Measurements from ENCODE around the gene ZBTB17. TPM values are rescaled to one million over a fixed set of nuclear protein-coding genes. Genes with fewer than 3 reads are reported as not detected.
"Not testable (repeated sequence)": the region's sequence is repeated elsewhere in the genome, so short reads cannot be mapped to it uniquely, and the experiment has no call there.

ZBTB17 gene
- total RNA-seq, 1 experiment from 2014 or later: 46.3 TPM

- Mint-ChIP-seq H3K36me3 (ENCODE audit: insufficient read depth, unreplicated experiment) (peaks cover 22% of the 10 kb centered on the region), H3K27ac (ENCODE audit: low read depth, unreplicated experiment) (no peak overlapping the region), H3K27me3 (ENCODE audit: insufficient read depth, unreplicated experiment) (no peaks in the 10 kb centered on the region), H3K9me3 (ENCODE audit: unreplicated experiment) (no peaks in the 10 kb centered on the region), H3K4me3 (ENCODE audit: unreplicated experiment) (no peak overlapping the region), H3K4me1 (ENCODE audit: insufficient read depth, unreplicated experiment) (peaks cover 13% of the 10 kb centered on the region)
- intact Hi-C loops (cut with micrococcal nuclease): no loop called here
- CTCF ChIA-PET: interaction anchor here (0.9 kb wide), 1 partner anchor 105 kb away, joined by 3 read pairs; no protein-coding TSS in a partner anchor
- TF ChIP-seq CTCF (IDR thresholded peaks at IDR 0.05; ENCODE audit: unreplicated experiment): no peak
- POLR2A ChIA-PET: interaction anchor here (0.7 to 1.1 kb wide), 3 partner anchors 15 to 105 kb away, joined by 4 to 6 read pairs (median 4); no protein-coding TSS in a partner anchor
- no peak for DNase-seq (ENCODE audit: unreplicated experiment)
- no TSS peak for BruUV-seq (replicated peaks)
Measured at GRCh38 chr1:15900662-15901279, 75.1 kb downstream of the ZBTB17 start.

GRCh38 chr1:15899266-15899665 is 76.6 kb downstream of the ZBTB17 start:
- Mint-ChIP-seq H3K4me1 (ENCODE audit: insufficient read depth, unreplicated experiment) (peaks cover 13% of the 10 kb centered on the region), H3K27me3 (ENCODE audit: insufficient read depth, unreplicated experiment) (no peaks in the 10 kb centered on the region), H3K9me3 (ENCODE audit: unreplicated experiment) (no peaks in the 10 kb centered on the region), H3K27ac (ENCODE audit: low read depth, unreplicated experiment) (peak overlapping the region; percentile 31), H3K4me3 (ENCODE audit: unreplicated experiment) (no peak overlapping the region), H3K36me3 (ENCODE audit: insufficient read depth, unreplicated experiment) (peaks cover 28% of the 10 kb centered on the region)
- ChIA-PET POLR2A (interaction anchor here (0.7 to 1.0 kb wide), 2 partner anchors 65 to 220 kb away, joined by 3 to 4 read pairs; no protein-coding TSS in a partner anchor), CTCF (interaction anchor here (0.7 kb wide), 1 partner anchor 96 kb away, joined by 3 read pairs; no protein-coding TSS in a partner anchor)
- no TSS peak for BruUV-seq (replicated peaks)
- no peak for DNase-seq (ENCODE audit: unreplicated experiment)
- TF ChIP-seq CTCF (IDR thresholded peaks at IDR 0.05; ENCODE audit: unreplicated experiment): no peak
- intact Hi-C loops (cut with micrococcal nuclease): no loop called here

GRCh38 chr1:15896841-15897610 is 78.9 kb downstream of the ZBTB17 start:
- peaks cover 28% of the 10 kb centered on the region for H3K36me3 Mint-ChIP-seq (ENCODE audit: insufficient read depth, unreplicated experiment)
- H3K4me1 Mint-ChIP-seq (ENCODE audit: insufficient read depth, unreplicated experiment): peaks cover 20% of the 10 kb centered on the region
- intact Hi-C loops (cut with micrococcal nuclease); H3K4me3 Mint-ChIP-seq (ENCODE audit: unreplicated experiment); H3K27me3 Mint-ChIP-seq (ENCODE audit: insufficient read depth, unreplicated experiment); DNase-seq (ENCODE audit: unreplicated experiment); H3K9me3 Mint-ChIP-seq (ENCODE audit: unreplicated experiment); H3K27ac Mint-ChIP-seq (ENCODE audit: low read depth, unreplicated experiment); BruUV-seq (replicated peaks): not testable (repeated sequence)
- ChIA-PET CTCF (interaction anchor here (0.7 kb wide), 1 partner anchor 83 kb away, joined by 3 read pairs; no protein-coding TSS in a partner anchor), POLR2A (interaction anchor here (0.7 to 1.8 kb wide), 8 partner anchors 8 to 81 kb away, joined by 3 to 7 read pairs (median 4); partner anchors contain the start of gene SPEN)

- no peaks in the 10 kb centered on the region for H3K9me3 Mint-ChIP-seq (ENCODE audit: unreplicated experiment)
- no peak for TF ChIP-seq CTCF (IDR thresholded peaks at IDR 0.05; ENCODE audit: unreplicated experiment)
- DNase-seq (ENCODE audit: unreplicated experiment): no peak
- H3K36me3 Mint-ChIP-seq (ENCODE audit: insufficient read depth, unreplicated experiment): peaks cover 24% of the 10 kb centered on the region
- no peak overlapping the region for H3K4me3 Mint-ChIP-seq (ENCODE audit: unreplicated experiment)
- CTCF ChIA-PET: interaction anchor here (0.6 to 0.8 kb wide), 4 partner anchors 19 to 400 kb away, joined by 3 to 6 read pairs (median 4); no protein-coding TSS in a partner anchor
- no peaks in the 10 kb centered on the region for H3K27me3 Mint-ChIP-seq (ENCODE audit: insufficient read depth, unreplicated experiment)
- peaks cover 20% of the 10 kb centered on the region for H3K4me1 Mint-ChIP-seq (ENCODE audit: insufficient read depth, unreplicated experiment)
- intact Hi-C loops (cut with micrococcal nuclease): no loop called here
- BruUV-seq (replicated peaks): no TSS peak
- POLR2A ChIA-PET: interaction anchor here (0.7 to 1.5 kb wide), 4 partner anchors 9 to 61 kb away, joined by 3 to 5 read pairs (median 4); no protein-coding TSS in a partner anchor
- H3K27ac Mint-ChIP-seq (ENCODE audit: low read depth, unreplicated experiment): peak overlapping the region; percentile 8
Measured at GRCh38 chr1:15895233-15895632, 80.7 kb downstream of the ZBTB17 start.

- intact Hi-C loops (cut with micrococcal nuclease); H3K4me3 Mint-ChIP-seq (ENCODE audit: unreplicated experiment): not testable (repeated sequence)
- CTCF ChIA-PET: interaction anchor here (0.6 kb wide), 1 partner anchor 54 kb away, joined by 3 read pairs; no protein-coding TSS in a partner anchor
Measured at GRCh38 chr1:15892857-15893599, 82.9 kb downstream of the ZBTB17 start.

More at GRCh38 chr1:15892857-15893599, 82.9 kb downstream of the ZBTB17 start:
- not testable (repeated sequence) for BruUV-seq (replicated peaks); H3K9me3 Mint-ChIP-seq (ENCODE audit: unreplicated experiment); H3K27me3 Mint-ChIP-seq (ENCODE audit: insufficient read depth, unreplicated experiment)
- H3K27ac Mint-ChIP-seq (ENCODE audit: low read depth, unreplicated experiment): peak overlapping the region; percentile 81
- POLR2A ChIA-PET: interaction anchor here (0.7 to 1.2 kb wide), 4 partner anchors 11 to 46 kb away, joined by 3 to 4 read pairs (median 4); partner anchors contain the start of gene SPEN
- H3K4me1 Mint-ChIP-seq (ENCODE audit: insufficient read depth, unreplicated experiment): peaks cover 11% of the 10 kb centered on the region
- peak; percentile 20 for DNase-seq (ENCODE audit: unreplicated experiment)
- H3K36me3 Mint-ChIP-seq (ENCODE audit: insufficient read depth, unreplicated experiment): peaks cover 29% of the 10 kb centered on the region
